AG04450 (cell line): ENCODE measurements around the gene ACSF3. TPM values are rescaled to one million over a fixed set of nuclear protein-coding genes. Genes with fewer than 3 reads are reported as not detected.

Experiments
- CTCF ChIA-PET: fragments of 300-600, 350-600 bp; formaldehyde crosslinking; extraction: SDS; loops from one replicate; lab custom pipeline; 2022; ENCODE audit warnings: antibody characterized with exemption, inconsistent platforms; lab: Charles Lee
- POLR2A ChIA-PET: fragments of 350-600 bp; formaldehyde crosslinking; extraction: SDS; loops from one replicate; lab custom pipeline; 2021; ENCODE audit warnings: antibody characterized with exemption, inconsistent platforms; lab: Yijun Ruan, JAX
- DNase-seq: peaks from one replicate; pipeline ENCODE4 v3.0.0-alpha.2; 2011; ENCODE audit warnings: low read depth, low spot score
- H3K27ac ChIP-seq: one replicate; pipeline ENCODE4 v1.5.1; 2012; ENCODE audit warnings: low read depth, low read length, control low read depth
- H3K27me3 ChIP-seq: one replicate; pipeline ENCODE4 v1.6.0; 2012; ENCODE audit warnings: low read length; ENCODE audit not compliant: control insufficient read depth, insufficient read depth
- H3K4me3 ChIP-seq: 2 replicates; pipeline ENCODE4 v1.5.1; 2011; ENCODE audit warnings: mild to moderate bottlenecking, low read depth, low read length, control low read depth
- H3K9me3 ChIP-seq: 2 replicates; pipeline ENCODE4 v1.5.1; 2012; ENCODE audit warnings: low read length; ENCODE audit not compliant: control insufficient read depth, insufficient read depth
- polyA plus RNA-seq: library from polyadenylated mRNA; depleted of rRNA; stranded (reverse); fragments of >200 nt; gene quantifications from 2 replicates; pipeline ENCODE4 v1.2.3, GENCODE V29; 2011
- TF ChIP-seq, protein P1 (sequence below): IDR thresholded peaks from 2 replicates; pipeline ENCODE4 v1.5.1; 2011; ENCODE audit warnings: low read depth, low read length, control low read depth, inconsistent platforms

The ACSF3 gene
- polyA plus RNA-seq, 1 experiment = 11.2 TPM

DNA sequence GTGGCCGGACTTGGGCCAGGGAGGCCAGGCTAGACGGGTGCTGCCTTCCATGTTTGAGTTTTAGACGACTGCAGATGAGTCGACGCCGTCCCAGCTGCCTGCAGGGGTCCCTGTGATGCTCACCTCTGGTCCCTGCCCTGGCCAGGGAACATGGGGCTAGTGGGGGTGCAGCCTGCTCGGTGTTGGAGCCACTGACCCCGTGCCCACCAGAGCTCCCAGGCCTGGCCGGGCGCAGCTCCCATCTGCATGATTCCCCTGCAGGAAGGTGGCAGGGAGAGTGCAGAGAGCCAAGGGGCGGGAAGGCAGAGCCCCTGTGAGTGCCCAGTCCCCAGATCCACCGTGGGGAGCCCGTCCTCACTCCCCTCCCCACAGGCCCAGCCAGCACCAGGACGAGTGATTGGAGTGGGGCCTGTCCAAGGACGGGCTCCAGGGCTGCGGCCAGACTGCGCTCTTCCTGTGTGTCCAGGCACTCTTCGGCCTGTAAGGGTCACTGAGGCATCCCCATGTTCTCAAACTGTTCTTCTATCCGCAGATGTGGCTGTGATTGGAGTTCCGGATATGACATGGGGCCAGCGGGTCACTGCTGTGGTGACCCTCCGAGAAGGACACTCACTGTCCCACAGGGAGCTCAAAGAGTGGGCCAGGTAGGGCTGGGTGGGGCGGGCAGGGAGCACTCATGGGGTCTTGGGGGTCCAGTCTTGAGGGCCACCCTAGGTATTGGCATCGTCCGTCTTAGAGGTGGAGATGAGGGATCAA, 51.9 kb downstream of the ACSF3 start:
- Histone ChIP-seq H3K27ac (no peak overlapping the region), H3K4me3 (no peak overlapping the region), H3K9me3 (peaks cover 6% of the 10 kb centered on the region), H3K27me3 (no peaks in the 10 kb centered on the region)
- TF ChIP-seq, protein P1, sequence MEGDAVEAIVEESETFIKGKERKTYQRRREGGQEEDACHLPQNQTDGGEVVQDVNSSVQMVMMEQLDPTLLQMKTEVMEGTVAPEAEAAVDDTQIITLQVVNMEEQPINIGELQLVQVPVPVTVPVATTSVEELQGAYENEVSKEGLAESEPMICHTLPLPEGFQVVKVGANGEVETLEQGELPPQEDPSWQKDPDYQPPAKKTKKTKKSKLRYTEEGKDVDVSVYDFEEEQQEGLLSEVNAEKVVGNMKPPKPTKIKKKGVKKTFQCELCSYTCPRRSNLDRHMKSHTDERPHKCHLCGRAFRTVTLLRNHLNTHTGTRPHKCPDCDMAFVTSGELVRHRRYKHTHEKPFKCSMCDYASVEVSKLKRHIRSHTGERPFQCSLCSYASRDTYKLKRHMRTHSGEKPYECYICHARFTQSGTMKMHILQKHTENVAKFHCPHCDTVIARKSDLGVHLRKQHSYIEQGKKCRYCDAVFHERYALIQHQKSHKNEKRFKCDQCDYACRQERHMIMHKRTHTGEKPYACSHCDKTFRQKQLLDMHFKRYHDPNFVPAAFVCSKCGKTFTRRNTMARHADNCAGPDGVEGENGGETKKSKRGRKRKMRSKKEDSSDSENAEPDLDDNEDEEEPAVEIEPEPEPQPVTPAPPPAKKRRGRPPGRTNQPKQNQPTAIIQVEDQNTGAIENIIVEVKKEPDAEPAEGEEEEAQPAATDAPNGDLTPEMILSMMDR = no peak
- CTCF ChIA-PET = no interaction called here
- POLR2A ChIA-PET = no interaction called here
- no peak for DNase-seq

DNA sequence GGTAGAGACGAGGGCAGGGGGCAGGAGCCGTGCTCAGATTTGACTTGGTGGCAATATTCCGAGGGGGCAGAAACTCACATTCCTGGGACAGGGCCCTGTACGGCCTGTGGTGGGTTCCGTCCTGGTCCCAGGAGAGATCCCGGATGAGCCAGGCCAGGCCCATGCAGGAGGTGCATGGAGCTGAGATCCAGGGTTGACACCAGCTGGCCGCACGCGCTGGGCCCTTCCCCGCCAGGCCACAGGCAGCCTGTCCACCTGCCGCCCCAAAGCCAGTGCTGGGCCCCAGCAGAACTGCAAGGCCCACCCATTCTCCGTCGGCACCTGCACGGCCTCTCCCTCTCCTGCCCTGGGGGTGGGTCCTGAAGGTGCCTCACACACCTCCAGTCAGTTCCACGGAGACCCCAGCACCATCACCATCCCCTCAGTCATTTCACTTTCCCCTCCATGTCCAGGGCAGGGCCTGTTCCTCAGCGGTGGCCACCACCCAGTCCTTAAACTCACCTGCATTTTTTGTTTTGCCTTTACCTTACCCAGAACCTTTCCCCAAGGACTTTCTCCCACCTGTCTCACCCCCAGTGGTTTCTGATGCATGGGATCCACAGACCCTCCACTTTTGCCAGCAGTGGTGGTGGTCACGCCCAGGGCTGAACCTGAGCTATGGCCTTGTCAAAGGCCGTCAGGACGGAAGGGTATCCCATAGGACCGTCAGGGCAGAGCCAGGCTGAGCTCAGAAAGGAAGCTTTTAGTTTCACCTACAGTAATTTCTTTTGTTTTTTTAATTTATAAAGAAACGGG, 52.8 kb downstream of the ACSF3 start:
- Histone ChIP-seq H3K4me3 (no peak overlapping the region), H3K9me3 (peaks cover 6% of the 10 kb centered on the region), H3K27ac (no peak overlapping the region), H3K27me3 (no peaks in the 10 kb centered on the region)
- POLR2A ChIA-PET = no interaction called here
- TF ChIP-seq, protein P1 = no peak
- CTCF ChIA-PET = no interaction called here
- no peak for DNase-seq

DNA sequence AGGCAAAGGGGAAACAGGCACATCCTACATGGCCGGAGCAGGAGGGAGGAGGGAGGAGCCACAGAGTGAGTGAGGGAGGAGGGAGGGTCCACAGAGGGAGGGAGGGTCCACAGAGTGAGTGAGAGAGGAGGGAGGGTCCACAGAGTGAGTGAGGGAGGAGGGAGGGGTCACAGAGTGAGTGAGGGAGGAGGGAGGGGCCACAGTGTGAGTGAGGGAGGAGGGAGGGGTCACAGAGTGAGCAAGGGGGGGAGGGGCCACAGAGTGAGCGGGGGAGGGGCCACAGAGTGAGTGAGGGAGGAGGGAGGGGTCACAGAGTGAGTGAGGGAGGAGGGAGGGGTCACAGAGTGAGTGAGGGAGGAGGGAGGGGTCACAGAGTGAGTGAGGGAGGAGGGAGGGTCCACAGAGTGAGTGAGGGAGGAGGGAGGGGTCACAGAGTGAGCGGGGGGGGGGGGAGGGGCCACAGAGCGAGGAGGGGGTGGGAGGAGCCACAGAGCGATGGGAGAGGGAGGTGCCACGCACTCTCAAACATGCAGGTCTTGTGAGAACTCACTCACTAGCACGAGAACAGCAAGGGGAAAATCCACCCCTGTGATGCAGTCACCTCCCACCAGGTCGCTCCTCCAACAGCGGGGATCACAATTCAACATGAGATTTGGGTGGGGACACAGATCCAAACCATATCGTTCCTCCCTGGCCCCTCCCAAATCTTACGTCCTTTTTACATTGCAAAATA, 53.6 kb downstream of the ACSF3 start:
- peaks cover 6% of the 10 kb centered on the region for H3K9me3 ChIP-seq
- H3K27me3 ChIP-seq = no peaks in the 10 kb centered on the region
- no peak overlapping the region for H3K4me3 ChIP-seq
- TF ChIP-seq, protein P1 = no peak
- no peak overlapping the region for H3K27ac ChIP-seq
- ChIA-PET CTCF (no interaction called here), POLR2A (no interaction called here)
- DNase-seq = no peak

DNA sequence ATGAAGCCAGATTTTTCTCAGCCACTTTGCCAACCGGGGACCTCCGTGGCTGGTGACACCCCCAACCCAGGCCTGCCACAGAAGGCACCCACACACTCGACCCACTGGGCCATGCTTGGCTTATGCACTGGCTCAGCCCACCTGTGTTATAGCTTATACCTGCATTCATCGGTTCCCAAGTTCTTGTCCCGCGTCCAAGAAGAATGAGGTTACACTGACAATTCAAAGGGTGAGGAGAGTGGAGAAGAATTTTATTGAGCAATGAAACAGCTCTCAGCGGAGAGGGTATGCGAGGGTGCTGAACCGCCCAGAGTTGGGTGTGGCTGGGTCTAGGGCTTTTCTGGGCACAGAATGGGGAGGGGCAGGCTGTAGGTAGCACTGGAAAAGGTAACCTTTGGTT, 55.7 kb downstream of the ACSF3 start:
- no peak for DNase-seq
- POLR2A ChIA-PET = no interaction called here
- CTCF ChIA-PET = no interaction called here
- Histone ChIP-seq H3K9me3 (peaks cover 11% of the 10 kb centered on the region), H3K4me3 (no peak overlapping the region), H3K27me3 (no peaks in the 10 kb centered on the region), H3K27ac (no peak overlapping the region)
- TF ChIP-seq, protein P1 = no peak
